HT1080 (cell line): ENCODE measurements around the gene PSAT1. TPM values are rescaled to one million over a fixed set of nuclear protein-coding genes. Genes with fewer than 3 reads are reported as not detected.
A peak's percentile ranks its signal among the peaks of the same experiment; 100 is the strongest.
"Not testable (repeated sequence)": the region's sequence is repeated elsewhere in the genome, so short reads cannot be mapped to it uniquely, and the experiment has no call there.

Experiments used
- DNase-seq: peaks from one replicate; pipeline ENCODE4 v3.0.0-alpha.2; 2015; ENCODE audit warnings: low read depth
- polyA plus RNA-seq, 2 experiments: library from polyadenylated mRNA; depleted of rRNA; stranded (reverse); fragments of >200 nt; gene quantifications; 2 replicates each; pipeline ENCODE4 v1.2.3, GENCODE V29; 2015
- total RNA-seq: library from RNA; depleted of rRNA; stranded (reverse); fragments of >200 nt; shearing (Covaris generic); gene quantifications from 2 replicates; pipeline ENCODE4 v1.2.3, GENCODE V29; 2014; rRNA removed

The PSAT1 gene
- total RNA-seq, result 160 and 174 TPM in 2 replicates
- polyA plus RNA-seq (2015; cell fraction: cytosol; rRNA removed), result 486 and 587 TPM in 2 replicates
- 551 and 595 TPM in 2 replicates for polyA plus RNA-seq (2015; cell fraction: nucleus; rRNA removed)

DNA sequence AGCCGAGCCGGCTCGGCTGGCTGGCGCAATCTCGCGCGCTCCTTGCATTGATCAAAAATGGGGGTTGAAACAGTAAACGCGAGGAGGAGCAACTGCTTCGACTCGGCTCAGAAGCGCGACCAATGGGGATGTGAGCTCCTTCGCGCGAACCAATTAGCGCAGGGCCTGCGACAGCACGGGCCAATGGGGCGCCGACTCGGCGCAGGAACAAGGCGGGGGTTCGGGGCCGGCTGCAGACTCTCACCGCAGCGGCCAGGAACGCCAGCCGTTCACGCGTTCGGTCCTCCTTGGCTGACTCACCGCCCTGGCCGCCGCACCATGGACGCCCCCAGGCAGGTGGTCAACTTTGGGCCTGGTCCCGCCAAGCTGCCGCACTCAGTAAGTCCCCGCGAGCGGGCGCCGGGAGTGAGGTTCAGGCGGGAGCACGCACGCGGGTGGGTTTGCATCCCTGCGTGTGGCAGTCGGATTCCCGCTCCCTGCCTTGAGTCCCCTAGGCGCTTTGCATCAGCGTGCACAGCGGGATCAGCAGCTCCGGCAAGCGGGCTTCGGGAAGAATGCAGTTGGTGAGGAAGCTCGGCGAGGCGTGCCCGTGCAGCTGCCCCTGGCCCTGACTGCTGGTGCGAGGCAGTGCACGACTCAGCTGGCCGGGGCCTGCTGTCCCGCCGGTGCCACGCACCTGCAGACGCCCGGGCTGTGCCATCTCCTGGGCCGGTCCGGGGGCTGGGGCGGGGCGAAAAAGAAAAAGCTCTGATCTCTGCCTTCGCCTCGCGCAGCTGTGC lies at the start of gene PSAT1:
Gene PSAT1, plus strand, starts transcription at position 233 of the 779 bp plus-strand sequence. Its CDS starts 86 bp downstream, at position 319.
- peak; percentile 97 for DNase-seq

DNA sequence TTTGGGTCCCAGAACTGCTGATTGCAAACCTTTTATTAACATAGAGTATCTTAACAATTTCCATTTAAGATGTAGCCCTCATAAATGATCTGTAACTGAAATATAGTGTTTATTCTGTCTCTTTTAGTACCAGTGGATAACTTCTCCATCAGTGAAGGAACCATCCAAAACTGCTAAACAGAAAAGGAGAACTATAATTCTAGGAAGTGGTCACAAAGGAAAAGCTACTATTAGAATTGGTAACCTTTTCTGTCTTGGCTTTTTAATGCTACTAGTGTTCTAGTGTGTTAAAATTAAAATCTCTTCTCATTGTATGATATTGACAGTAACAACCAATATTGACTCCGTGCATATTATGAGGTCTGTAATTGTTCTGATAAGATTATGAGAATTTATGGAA lies 48.3 kb upstream of the PSAT1 start:
- DNase-seq, result no peak

DNA sequence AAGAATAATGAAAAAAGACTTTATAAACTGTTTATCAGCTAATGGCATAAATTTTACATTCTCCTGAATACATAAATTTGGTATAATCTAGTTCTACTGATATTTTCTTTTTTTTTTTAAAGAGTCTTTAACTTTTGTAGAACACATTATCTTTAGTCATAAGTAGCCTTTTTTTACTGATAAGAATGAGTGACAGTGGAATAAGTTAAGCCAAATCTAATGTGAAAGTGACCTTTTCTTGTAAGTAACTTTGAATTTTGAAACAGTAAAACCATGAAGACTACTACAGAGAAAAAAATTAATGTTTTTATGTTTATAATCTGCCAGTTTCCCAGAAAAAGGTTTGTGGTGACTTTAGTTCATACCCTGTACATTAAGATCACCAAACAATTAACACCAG lies 47.4 kb upstream of the PSAT1 start:
- DNase-seq, result no peak

DNA sequence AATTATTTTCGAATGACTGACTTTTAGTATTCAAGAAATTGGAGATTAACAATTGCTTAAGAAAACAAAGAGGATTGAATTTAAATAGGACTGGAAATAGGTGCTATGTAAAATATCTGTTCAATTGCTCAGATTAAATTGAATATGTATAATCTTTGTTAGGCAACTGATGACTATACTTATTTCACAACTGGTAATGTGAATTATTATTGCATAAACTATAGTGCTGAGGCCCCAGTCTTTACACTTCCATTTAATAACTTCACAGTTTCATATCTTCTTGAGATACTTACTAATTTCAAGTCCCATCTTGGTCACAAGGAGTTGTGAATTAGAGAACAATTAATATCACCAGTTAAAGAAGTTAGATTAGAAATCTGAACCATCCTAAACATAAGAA lies 44.3 kb upstream of the PSAT1 start:
- no peak for DNase-seq

DNA sequence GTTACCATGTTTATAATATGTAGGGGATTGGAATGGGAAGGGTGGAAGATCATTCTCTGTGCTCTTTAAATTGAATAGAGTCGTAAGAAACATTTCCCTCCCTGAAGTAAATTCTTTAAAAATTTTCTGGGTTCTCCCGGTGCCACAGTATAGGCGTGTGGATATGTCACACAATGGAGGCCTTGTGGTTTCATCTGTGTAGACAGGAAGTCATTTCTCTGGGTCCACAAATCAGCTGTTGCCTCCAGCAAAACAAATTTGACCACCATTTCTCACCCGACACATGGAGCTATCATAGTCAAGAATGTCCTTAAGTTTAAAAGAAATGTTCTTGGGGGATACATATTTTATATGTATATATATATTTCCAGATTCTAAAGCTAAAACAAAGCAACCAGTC lies 43.6 kb upstream of the PSAT1 start:
- no peak for DNase-seq

DNA sequence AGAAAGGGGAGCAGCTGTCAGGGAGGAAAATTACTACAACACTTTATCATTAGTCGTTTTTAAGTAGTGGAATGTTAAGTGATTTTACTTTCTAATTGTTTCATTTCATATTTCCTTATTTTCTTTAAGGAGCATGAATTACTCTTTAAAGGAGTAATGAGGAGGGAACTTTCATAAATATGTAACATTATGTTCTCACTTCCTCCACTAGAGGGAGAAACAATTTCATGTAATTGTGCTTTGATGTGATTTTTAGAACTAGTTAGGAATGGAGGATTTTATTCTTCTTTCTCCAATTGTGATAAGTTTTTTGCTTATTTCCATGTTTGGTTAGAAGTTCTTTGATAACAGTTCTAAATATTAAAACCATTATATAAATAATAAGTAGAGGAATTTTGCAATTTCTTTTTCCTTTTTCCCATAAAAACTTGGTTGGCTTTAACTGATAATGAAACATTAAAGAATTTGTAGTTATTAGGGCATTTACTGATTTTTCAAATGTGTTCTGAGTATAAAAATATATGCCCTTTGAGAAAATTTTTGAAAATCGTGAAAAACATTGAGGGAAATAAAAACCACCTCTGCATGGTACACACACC lies 35.4 kb upstream of the PSAT1 start:
- DNase-seq, result peak; percentile 8

DNA sequence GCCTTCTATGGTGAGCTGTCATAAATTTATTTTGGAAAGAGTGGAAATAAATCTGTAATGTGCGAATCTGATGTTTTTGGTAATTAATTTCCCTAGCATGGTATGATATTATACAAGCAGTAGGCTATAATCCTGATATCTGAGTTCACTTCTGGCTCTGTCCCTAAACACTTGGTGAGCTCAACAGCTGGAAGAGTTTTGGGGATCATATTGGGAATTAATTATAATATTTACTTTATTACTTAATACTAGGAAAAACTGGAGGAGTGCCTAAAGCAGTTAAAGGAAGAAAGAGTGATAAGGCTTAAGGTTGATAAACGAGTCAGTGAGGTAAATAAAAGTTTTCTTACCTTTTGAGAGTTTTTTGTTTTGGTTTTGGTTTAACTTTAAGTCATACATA lies 34.3 kb upstream of the PSAT1 start:
- no peak for DNase-seq

DNA sequence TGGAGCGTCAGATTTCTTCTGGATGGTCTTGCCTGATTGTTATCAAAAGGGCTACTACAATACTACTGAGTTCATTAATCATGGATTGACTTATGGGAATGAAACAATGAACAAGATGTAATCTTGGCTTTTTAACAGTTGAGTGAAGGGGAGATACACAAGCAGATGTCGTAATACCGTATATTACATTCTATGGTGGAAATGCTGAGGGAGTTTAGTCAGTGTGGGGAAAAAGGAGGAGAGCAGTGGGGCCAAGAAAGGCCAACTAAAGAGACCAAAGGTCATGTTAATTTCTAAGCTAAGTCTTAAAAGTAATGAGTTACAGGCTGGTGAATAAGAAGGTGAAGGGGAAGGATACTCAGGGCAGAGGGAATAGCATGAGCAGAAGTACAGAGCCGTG lies 29.0 kb upstream of the PSAT1 start:
- DNase-seq, result no peak

DNA sequence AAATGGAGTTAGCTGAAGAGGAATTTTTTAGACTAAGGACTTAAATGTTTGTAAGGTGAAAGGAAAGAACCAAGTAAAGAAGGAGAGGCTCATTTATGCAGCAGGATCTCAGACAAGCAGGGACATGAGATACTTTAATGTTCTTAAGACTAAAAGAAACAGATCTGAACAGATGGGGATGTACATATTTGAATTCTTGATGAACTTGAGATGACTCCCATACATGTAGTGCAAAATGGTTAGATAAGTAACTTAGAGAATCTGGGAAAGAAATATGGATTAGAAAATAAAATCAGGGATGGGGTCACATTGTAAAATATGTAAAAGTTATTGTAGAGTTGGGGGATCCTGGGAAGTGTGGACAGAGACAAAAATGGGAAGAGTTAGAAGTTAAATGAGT lies 27.1 kb upstream of the PSAT1 start:
- DNase-seq, result no peak

DNA sequence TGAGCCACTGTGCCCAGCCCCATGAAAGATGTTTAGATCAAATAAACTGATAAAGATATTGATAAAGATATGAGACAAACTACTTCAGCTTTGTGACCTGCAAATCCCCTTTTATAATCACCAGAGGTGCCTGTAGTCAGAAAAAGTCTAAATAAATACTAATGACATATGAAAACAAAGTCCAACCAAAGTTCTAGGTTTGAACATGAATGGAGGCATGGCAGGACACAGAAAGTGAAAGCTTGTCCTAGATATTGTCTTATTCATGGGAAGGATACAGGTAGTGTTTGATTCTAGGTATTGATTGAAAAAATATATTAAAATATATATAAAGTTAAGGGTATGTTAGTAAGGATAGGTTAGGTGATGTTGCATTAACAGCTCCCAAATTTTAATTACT lies 24.6 kb upstream of the PSAT1 start:
- no peak for DNase-seq

DNA sequence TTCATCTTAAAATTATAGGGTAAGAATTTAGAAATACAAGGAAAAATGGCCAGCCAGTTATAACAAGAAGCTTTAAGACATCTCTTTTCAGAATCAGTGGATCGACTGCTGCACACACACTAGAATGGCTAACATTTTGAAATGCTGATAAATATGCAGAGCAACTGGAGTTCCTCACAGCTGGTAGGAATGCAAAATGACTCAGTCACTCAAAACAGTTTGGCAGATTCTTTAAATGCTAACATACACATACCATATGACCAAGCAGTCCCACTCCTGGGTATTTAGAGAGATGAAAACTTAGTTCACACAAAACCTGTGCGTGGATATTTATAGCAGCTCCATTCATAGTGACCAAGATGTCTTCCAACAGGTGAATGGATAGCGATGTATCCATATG lies 23.2 kb upstream of the PSAT1 start:
- no peak for DNase-seq

DNA sequence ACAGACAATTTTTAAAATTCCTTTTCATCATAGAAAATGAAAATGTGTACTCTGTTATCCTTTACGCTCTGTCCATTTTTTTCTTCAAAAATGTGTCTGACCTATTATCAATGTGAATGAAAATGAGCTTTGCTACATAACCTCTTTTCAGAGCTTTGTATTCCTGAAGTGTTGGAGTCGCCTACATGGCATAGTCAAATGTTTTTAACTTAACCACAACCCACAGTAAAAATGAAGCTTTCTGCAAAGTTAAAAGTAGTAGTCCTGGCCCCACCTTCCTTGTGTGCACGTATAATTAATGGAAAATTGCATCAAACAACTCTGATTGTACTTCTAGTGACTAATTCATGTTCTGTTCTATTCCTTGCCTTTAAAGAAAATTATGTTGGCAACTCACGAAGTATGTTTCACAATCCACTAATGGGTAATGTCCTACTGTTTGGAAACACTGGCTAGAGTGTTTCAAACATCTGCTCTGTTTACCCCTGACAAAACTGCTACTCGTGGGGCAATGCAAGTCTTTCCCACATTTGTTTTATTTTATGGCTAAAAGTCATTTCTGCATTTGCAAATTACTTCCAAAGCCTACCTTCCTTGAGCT lies 18.6 kb upstream of the PSAT1 start:
- DNase-seq, result no peak

DNA sequence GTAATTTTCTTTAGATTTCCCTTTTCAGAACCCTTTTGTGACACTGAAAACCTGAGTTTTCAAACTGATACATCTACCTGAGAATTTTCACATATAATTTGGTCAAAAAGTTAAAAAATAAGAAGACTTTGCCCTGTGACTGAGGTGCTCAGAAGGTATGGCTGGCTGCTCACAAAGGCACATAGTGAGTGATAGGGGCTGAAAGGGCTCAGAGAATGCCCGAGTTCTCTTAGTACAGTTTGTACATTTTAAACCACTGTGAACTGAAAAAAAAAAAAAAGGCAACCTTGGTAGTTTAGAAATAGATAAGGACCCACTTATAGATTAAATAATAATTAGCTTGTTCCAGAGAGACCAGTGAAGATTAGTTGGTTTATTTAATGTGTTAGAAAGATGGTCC lies 18.1 kb upstream of the PSAT1 start:
- DNase-seq, result no peak

DNA sequence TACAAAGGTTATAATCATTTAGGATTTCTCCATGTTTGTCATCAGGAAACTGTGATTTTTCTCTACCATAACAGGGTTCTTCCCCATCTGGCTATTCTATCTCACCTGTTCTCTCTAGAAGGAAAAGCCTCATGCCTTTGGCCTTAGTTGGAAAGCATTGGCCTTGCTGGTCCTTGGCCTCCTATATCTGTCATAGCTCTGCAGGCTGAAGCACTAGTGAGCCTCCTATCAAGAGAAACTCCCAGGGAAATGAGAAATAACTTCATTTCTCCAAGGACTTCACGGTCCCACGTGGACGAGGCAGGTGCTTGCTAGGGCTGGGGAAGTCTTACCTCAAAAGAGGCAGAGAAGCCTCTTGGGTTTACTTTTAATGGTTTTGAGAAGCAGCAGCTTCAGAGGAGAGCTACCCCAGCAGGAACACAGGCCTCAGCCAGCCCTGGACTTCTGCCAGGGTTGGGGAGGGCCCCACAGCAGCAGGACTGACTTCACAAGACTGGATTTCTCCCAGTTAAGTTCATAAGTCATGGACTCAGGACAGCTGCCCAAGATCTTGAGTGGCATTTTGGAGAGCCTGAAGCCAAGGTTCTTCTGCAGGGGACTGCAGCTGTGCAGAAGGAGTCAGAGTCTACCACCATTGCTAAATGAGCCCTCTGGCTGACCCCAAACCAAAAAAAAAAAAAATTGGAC lies 15.8 kb upstream of the PSAT1 start:
- no peak for DNase-seq

DNA sequence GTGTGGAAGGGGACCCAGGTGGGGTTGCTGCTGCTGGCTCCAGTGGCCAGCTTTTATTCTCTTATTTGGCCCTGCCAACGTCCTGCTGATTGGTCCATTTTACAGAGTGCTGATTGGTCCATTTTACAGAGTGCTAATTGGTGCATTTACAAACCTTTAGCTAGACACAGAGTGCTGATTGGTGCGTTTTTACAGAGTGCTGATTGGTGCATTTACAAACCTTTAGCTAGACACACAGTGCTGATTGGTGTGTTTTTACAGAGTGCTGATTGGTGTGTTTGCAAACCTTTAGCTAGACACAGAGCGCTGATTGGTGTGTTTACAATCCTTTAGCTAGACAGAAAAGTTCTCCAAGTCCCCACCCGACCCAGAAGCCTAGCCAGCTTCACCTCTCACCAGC lies 12.7 kb upstream of the PSAT1 start:
- not testable (repeated sequence) for DNase-seq

DNA sequence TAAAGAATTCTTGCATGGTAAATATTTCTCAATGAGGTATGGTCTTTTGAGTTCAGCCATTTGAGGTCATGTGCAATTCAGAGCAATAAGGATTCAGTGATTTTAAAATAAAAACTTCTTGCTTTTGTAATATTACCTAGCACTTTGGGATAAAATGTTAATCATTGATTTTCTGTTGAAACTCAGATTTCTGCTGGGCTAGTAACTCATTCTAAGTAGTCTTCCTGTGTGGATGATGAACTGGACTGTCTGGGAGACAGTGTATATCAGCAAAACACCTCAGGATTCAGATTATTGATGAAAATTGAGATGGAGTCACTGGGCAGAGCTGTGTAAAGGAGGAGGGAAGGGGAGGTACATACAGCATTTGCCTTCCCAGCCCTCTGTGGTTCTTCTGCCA lies 10.8 kb upstream of the PSAT1 start:
- DNase-seq, result no peak

DNA sequence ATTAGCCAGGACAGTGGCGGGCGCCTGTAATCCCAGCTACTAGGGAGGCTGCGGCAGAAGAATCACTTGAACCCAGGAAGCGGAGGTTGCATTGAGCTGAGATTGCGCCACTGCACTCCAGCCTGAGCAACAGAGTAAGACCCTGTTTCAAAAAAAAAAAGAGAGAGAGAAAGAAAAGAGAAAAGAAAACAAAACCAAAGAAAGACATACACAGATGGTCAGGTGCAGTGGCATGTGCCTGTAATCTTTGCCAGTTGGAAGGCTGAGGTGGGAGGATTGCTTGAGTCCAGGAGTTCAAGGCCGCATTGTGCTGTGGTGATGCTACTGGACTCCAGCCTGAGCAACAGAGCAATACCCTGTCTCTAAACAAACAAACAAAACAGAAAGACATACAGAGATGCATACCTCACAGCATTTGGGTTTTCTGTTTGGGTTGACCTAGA lies 10.0 kb upstream of the PSAT1 start:
- no peak for DNase-seq

DNA sequence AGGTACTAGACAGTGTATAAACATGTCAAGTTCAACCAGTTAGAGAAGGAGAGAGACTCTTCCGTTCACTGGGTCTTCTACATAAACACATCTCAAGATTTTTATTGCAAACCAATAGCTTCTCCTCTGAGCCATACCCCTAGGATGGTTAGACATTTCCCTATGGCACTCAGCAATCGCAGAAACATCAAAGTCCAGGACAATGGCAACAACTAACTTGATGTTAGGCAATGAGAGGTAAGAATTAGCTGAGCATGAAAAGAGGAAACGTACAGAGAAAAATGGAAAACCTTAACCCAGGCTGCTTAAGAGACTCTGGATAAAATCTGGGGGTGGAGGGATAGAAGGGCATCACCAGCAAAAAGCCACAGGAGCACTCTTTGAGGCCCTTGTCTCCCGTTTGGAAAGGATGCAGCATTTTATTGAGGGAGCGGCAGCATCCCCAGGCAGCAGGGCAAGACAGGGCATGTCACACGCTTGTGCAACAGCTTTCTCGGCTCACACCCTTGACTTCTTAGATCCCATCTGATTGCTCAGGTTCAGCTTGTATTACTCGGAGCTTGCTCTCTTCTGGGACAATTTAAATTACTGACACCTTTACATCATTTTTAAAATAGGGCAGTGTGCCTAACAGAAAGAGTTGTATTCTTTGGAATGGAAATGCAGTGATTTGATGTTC lies 8.6 kb upstream of the PSAT1 start:
- no peak for DNase-seq

DNA sequence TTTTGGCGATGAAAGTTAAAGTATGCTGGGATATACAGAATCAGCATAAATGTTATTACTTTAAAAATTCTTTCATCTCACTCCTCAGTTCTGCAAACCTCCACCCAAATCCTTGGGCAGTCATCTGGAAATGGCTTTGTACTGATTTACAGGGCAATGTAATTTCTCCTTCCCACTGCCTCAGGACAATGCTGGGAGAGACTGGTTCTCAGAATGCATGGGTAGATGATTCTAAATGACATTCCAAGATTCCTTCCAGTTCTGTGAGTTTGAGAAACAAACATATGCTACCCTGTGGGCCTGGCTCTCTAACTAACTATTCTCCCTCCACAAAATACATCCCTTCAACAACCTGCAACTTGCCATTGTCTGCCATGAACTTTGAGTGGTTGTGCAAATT lies 7.5 kb upstream of the PSAT1 start:
- DNase-seq, result no peak

DNA sequence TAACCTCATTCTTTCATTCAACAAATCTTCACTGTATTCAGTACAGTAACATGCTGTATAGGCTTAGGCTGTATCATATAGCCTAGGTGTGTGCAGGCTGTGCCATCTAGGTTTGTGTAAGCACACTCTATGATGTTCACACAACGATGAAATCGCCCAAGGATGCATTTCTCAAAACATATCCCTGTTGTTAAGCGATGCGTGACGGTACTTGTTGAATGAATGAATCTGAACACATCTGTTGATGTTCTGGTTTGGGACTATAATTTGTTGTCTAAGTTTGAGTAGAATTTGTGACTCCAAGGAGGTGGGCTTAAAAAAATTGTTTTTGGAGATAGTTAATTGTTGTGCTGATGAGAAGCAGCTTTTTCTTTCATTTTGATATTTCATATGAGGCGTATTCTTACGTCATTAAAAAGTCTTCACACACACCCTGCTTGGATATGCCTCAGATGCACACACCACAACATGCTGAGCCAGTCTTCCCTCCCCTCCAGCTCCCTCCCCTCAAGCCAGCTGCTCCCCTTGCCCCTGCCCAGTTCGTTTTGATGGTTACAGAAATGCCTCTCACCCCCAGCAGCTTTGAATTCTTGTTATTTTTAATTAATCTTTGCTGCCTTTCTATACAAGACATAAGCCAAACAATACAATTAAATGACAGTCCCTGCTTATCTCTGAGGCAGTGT lies 5.5 kb upstream of the PSAT1 start:
- DNase-seq, result no peak

DNA sequence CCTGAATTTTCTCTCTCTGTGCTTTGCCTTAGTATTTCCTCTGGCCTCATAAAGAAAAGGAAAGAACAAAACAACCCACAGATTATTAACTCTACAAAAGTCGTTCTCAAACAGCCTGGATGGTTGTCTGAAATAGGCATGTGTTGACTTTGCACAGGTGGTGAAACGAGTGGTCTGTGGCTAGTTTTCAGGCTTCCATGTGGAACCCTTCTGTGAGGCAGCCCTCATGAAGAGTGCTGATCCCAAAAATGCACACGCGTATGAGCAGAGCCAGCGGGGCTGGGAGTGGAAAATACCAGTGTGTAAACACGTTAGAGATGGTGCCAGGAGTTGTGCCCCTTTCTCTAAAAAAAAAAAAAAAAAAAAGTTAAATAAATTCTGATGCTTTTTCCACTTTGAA lies 4.9 kb upstream of the PSAT1 start:
- DNase-seq, result no peak
